ENCODE data around the gene OOSP4A.

OOSP4A gene

GRCh38 chr11:59954219-59954847 lies 9.5 kb upstream of the OOSP4A start:
- H3K4me3 ChIP-seq (ENCODE audit: low read depth, low read length): no peak overlapping the region
- DNase-seq (ENCODE audit: low read depth, low spot score): no peak
- TF ChIP-seq CTCF (IDR thresholded peaks at IDR 0.05; ENCODE audit: low read depth, low read length): no peak
- in situ Hi-C loops (cut with HindIII; ENCODE audit: low sequenced_read_pairs): no loop called here

GRCh38 chr11:59957094-59957493 lies 6.7 kb upstream of the OOSP4A start:
- in situ Hi-C loops (cut with HindIII; ENCODE audit: low sequenced_read_pairs): no loop called here
- no peak for TF ChIP-seq CTCF (IDR thresholded peaks at IDR 0.05; ENCODE audit: low read depth, low read length)
- DNase-seq (ENCODE audit: low read depth, low spot score): no peak
- no peak overlapping the region for H3K4me3 ChIP-seq (ENCODE audit: low read depth, low read length)

GRCh38 chr11:59960502-59961381 lies 3.1 kb upstream of the OOSP4A start:
- TF ChIP-seq CTCF (IDR thresholded peaks at IDR 0.05; ENCODE audit: low read depth, low read length): no peak
- in situ Hi-C loops (cut with HindIII; ENCODE audit: low sequenced_read_pairs): no loop called here
- H3K4me3 ChIP-seq (ENCODE audit: low read depth, low read length): no peak overlapping the region
- DNase-seq (ENCODE audit: low read depth, low spot score): no peak

- no peak overlapping the region for H3K4me3 ChIP-seq (ENCODE audit: low read depth, low read length)
- no peak for DNase-seq (ENCODE audit: low read depth, low spot score)
- in situ Hi-C loops (cut with HindIII; ENCODE audit: low sequenced_read_pairs): no loop called here
- TF ChIP-seq CTCF (IDR thresholded peaks at IDR 0.05; ENCODE audit: low read depth, low read length): no peak
Observed at GRCh38 chr11:59962107-59962482, 1.7 kb upstream of the OOSP4A start.

- H3K4me3 ChIP-seq (ENCODE audit: low read depth, low read length): no peak overlapping the region
- DNase-seq (ENCODE audit: low read depth, low spot score): no peak
- in situ Hi-C loops (cut with HindIII; ENCODE audit: low sequenced_read_pairs): no loop called here
- TF ChIP-seq CTCF (IDR thresholded peaks at IDR 0.05; ENCODE audit: low read depth, low read length): no peak
Observed at GRCh38 chr11:59965424-59965823, 1.6 kb downstream of the OOSP4A start.

- in situ Hi-C loops (cut with HindIII; ENCODE audit: low sequenced_read_pairs): no loop called here
- DNase-seq (ENCODE audit: low read depth, low spot score): no peak
- TF ChIP-seq CTCF (IDR thresholded peaks at IDR 0.05; ENCODE audit: low read depth, low read length): no peak
- no peak overlapping the region for H3K4me3 ChIP-seq (ENCODE audit: low read depth, low read length)
Observed at GRCh38 chr11:59966201-59966600, 2.4 kb downstream of the OOSP4A start.

Data from astrocyte of the spinal cord (primary cell).